Activated naive CD4-positive, alpha-beta T cell treated with anti-CD3 and anti-CD28 coated beads for 36 hours (primary cell): ENCODE measurements around the gene ETF1. TPM values are rescaled to one million over a fixed set of nuclear protein-coding genes. Genes with fewer than 3 reads are reported as not detected.

Experiments used
- CTCF ChIA-PET: fragments of 350-600 bp; sonication (Branson Sonifier 250); formaldehyde crosslinking; loops from one replicate; lab custom pipeline; 2021; ENCODE audit warnings: antibody characterized with exemption; lab: Charles Lee
- DNase-seq: peaks from one replicate; pipeline ENCODE4 v3.0.0-alpha.2; 2020
- H3K27ac Mint-ChIP-seq: one replicate; pipeline ENCODE4 v1.8.0; 2021; ENCODE audit warnings: mild to moderate bottlenecking, mixed read lengths
- H3K27me3 Mint-ChIP-seq: one replicate; pipeline ENCODE4 v1.8.0; 2021; ENCODE audit warnings: low read depth, mixed read lengths
- H3K36me3 Mint-ChIP-seq: one replicate; pipeline ENCODE4 v1.8.0; 2021; ENCODE audit warnings: low read depth, mixed read lengths
- H3K4me1 Mint-ChIP-seq: one replicate; pipeline ENCODE4 v1.8.0; 2021; ENCODE audit warnings: low read depth, mixed read lengths
- H3K4me3 Mint-ChIP-seq: one replicate; pipeline ENCODE4 v1.8.0; 2021; ENCODE audit warnings: mild to moderate bottlenecking, moderate library complexity, mixed read lengths
- H3K9me3 Mint-ChIP-seq: one replicate; pipeline ENCODE4 v1.8.0; 2021; ENCODE audit warnings: mixed read lengths
- intact Hi-C: fragments of 100-400 bp; cut with micrococcal nuclease; formaldehyde crosslinking; loops from one replicate; pipeline ENCODE4 v1.15.1; 2023
- total RNA-seq, 2 experiments: library from RNA; stranded (reverse); gene quantifications; one replicate each; pipeline ENCODE4 v1.2.3, GENCODE V29; 2021

The ETF1 gene
- total RNA-seq, 2 experiments from 2014 or later, result 99.8 to 107 TPM

- H3K9me3 Mint-ChIP-seq, result no peaks in the 10 kb centered on the region
- CTCF ChIA-PET, result no interaction called here
- H3K27ac Mint-ChIP-seq, result no peak overlapping the region
These were observed 72.0 kb downstream of the ETF1 start for GRCh38 chr5:138471052-138471361.

GRCh38 chr5:138470322-138471051 lies 72.5 kb downstream of the ETF1 start:
- no peak overlapping the region for H3K27ac Mint-ChIP-seq
- CTCF ChIA-PET, result no interaction called here
- H3K4me3 Mint-ChIP-seq, result no peak overlapping the region

More at GRCh38 chr5:138471052-138471361, 72.0 kb downstream of the ETF1 start:
- peaks cover 21% of the 10 kb centered on the region for H3K36me3 Mint-ChIP-seq
- no peak overlapping the region for H3K4me3 Mint-ChIP-seq
- intact Hi-C loops, result no loop called here
- H3K27me3 Mint-ChIP-seq, result no peaks in the 10 kb centered on the region
- H3K4me1 Mint-ChIP-seq, result peaks cover 25% of the 10 kb centered on the region
- DNase-seq, result no peak

GRCh38 chr5:138469540-138470321 lies 73.3 kb downstream of the ETF1 start:
- H3K9me3 Mint-ChIP-seq, result no peaks in the 10 kb centered on the region
- no peak overlapping the region for H3K4me3 Mint-ChIP-seq
- DNase-seq, result no peak
- peaks cover 25% of the 10 kb centered on the region for H3K4me1 Mint-ChIP-seq
- intact Hi-C loops, result loop anchor here (5.0 to 10.0 kb wide), 3 partner anchors 725 to 933 kb away; partner anchors contain the start of genes MATR3, SIL1 and SPATA24
- H3K36me3 Mint-ChIP-seq, result peaks cover 21% of the 10 kb centered on the region
- no peak overlapping the region for H3K27ac Mint-ChIP-seq
- CTCF ChIA-PET, result interaction anchor here (1.3 kb wide), 1 partner anchor 34 kb away, joined by 3 read pairs; no protein-coding TSS in a partner anchor
- H3K27me3 Mint-ChIP-seq, result no peaks in the 10 kb centered on the region

More at GRCh38 chr5:138470322-138471051, 72.5 kb downstream of the ETF1 start:
- intact Hi-C loops, result no loop called here
- DNase-seq, result no peak
- Mint-ChIP-seq H3K27me3 (no peaks in the 10 kb centered on the region), H3K36me3 (peaks cover 21% of the 10 kb centered on the region), H3K9me3 (no peaks in the 10 kb centered on the region), H3K4me1 (peaks cover 25% of the 10 kb centered on the region)

DNA sequence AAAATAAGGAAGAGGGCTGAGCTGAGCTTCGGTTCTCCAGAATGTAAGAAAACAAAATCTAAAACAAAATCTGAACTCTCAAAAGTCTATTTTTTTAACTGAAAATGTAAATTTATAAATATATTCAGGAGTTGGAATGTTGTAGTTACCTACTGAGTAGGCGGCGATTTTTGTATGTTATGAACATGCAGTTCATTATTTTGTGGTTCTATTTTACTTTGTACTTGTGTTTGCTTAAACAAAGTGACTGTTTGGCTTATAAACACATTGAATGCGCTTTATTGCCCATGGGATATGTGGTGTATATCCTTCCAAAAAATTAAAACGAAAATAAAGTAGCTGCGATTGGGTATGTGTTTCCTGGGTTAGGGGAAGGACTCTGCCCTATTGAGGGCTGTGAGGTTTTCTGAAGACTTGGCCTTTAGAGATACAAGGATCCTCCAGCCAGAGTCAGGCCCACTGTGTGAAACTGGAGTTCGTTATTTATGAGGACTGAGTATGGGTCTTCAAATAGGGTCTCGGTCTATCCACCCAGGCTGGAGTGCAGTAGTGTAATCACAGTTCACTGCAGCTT lies 74.0 kb downstream of the ETF1 start:
- Mint-ChIP-seq H3K27ac (no peak overlapping the region), H3K27me3 (no peaks in the 10 kb centered on the region), H3K4me1 (peaks cover 25% of the 10 kb centered on the region), H3K36me3 (peaks cover 21% of the 10 kb centered on the region), H3K9me3 (no peaks in the 10 kb centered on the region), H3K4me3 (no peak overlapping the region)
- intact Hi-C loops, result loop anchor here (5.0 to 10.0 kb wide), 3 partner anchors 726 to 933 kb away; partner anchors contain the start of genes MATR3, SIL1 and SPATA24
- no peak for DNase-seq
- CTCF ChIA-PET, result interaction anchor here (1.3 kb wide), 1 partner anchor 35 kb away, joined by 3 read pairs; no protein-coding TSS in a partner anchor

GRCh38 chr5:138468133-138468965 lies 74.7 kb downstream of the ETF1 start:
- H3K27ac Mint-ChIP-seq, result no peak overlapping the region
- H3K4me3 Mint-ChIP-seq, result peak overlapping the region; percentile 83
- H3K36me3 Mint-ChIP-seq, result peaks cover 21% of the 10 kb centered on the region
- peaks cover 29% of the 10 kb centered on the region for H3K4me1 Mint-ChIP-seq
- CTCF ChIA-PET, result interaction anchor here (1.0 to 1.3 kb wide), 2 partner anchors 18 to 35 kb away, joined by 3 read pairs; no protein-coding TSS in a partner anchor
- no peak for DNase-seq
- H3K9me3 Mint-ChIP-seq, result no peaks in the 10 kb centered on the region
- intact Hi-C loops, result loop anchor here (5.0 to 10.0 kb wide), 3 partner anchors 726 to 934 kb away; partner anchors contain the start of genes MATR3, SIL1 and SPATA24
- H3K27me3 Mint-ChIP-seq, result no peaks in the 10 kb centered on the region

- peaks cover 21% of the 10 kb centered on the region for H3K36me3 Mint-ChIP-seq
- no peak overlapping the region for H3K27ac Mint-ChIP-seq
- intact Hi-C loops, result loop anchor here (5.0 to 10.0 kb wide), 3 partner anchors 727 to 935 kb away; partner anchors contain the start of genes MATR3, SIL1 and SPATA24
- DNase-seq, result no peak
- H3K27me3 Mint-ChIP-seq, result no peaks in the 10 kb centered on the region
- H3K9me3 Mint-ChIP-seq, result no peaks in the 10 kb centered on the region
- peak overlapping the region; percentile 83 for H3K4me3 Mint-ChIP-seq
- CTCF ChIA-PET, result interaction anchor here (1.0 kb wide), 1 partner anchor 18 kb away, joined by 3 read pairs; no protein-coding TSS in a partner anchor
- H3K4me1 Mint-ChIP-seq, result peaks cover 30% of the 10 kb centered on the region
These were observed 75.3 kb downstream of the ETF1 start for GRCh38 chr5:138467711-138468132.

GRCh38 chr5:138466900-138467710 lies 75.9 kb downstream of the ETF1 start:
- Mint-ChIP-seq H3K4me1 (peaks cover 30% of the 10 kb centered on the region), H3K36me3 (peaks cover 21% of the 10 kb centered on the region)

DNA sequence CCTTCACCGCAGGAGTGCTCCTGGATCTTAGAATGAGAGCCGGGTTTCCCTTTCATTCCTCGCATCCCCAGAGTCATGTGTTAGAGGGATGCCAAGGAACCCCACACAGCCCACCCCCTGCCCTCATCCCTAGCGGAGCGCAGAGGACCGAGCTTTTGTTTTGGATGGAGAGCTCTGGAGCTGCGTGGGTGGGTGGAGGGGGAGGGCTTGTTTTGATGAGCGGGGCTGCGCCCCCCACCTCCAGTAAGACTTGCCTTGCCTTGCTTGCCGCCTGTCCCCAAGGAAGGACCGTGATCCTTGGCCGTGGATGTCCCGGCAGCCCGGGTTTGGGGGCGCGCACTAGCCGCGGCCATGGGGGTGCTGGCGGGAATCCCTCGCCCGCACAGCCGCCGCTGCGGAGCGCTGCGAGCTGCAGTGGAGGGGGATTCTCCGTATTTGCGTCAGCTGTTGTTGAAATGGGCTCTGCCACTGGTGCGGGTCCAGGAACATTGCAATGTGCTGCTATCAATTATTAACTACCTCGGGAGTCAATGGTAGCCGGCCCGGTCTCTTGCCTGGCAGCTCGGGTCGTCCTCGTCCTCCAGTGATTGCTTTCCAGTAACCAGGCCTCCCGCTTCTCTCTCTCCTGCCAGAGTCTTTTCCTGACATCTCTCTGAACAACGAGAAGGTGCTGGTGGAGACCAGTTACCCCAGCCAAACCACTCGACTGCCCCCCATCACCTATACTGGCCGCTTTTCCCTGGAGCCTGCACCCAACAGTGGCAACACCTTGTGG lies 76.7 kb downstream of the ETF1 start:
- peak overlapping the region; percentile 83 for H3K4me3 Mint-ChIP-seq
- no peaks in the 10 kb centered on the region for H3K27me3 Mint-ChIP-seq
- peaks cover 37% of the 10 kb centered on the region for H3K4me1 Mint-ChIP-seq
- peak; percentile 24 for DNase-seq
- H3K36me3 Mint-ChIP-seq, result peaks cover 21% of the 10 kb centered on the region
- no peak overlapping the region for H3K27ac Mint-ChIP-seq
- intact Hi-C loops, result loop anchor here (5.0 to 10.0 kb wide), 3 partner anchors 728 to 936 kb away; partner anchors contain the start of genes MATR3, SIL1 and SPATA24
- H3K9me3 Mint-ChIP-seq, result no peaks in the 10 kb centered on the region
- CTCF ChIA-PET, result interaction anchor here (0.6 to 6.1 kb wide), 8 partner anchors 11 to 387 kb away, joined by 3 to 51 read pairs (median 7); partner anchors contain the start of gene ETF1

More at GRCh38 chr5:138466900-138467710, 75.9 kb downstream of the ETF1 start:
- Mint-ChIP-seq H3K9me3 (no peaks in the 10 kb centered on the region), H3K27me3 (no peaks in the 10 kb centered on the region), H3K4me3 (peak overlapping the region; percentile 83), H3K27ac (peak overlapping the region; percentile 18)
- intact Hi-C loops, result loop anchor here (5.0 to 10.0 kb wide), 3 partner anchors 728 to 935 kb away; partner anchors contain the start of genes MATR3, SIL1 and SPATA24
- no peak for DNase-seq
- CTCF ChIA-PET, result interaction anchor here (0.6 to 6.1 kb wide), 5 partner anchors 12 to 37 kb away, joined by 3 to 51 read pairs (median 4); no protein-coding TSS in a partner anchor

- peak; percentile 94 for DNase-seq
- H3K4me3 Mint-ChIP-seq, result peak within 1 kb of the TSS; percentile 83
- H3K27me3 Mint-ChIP-seq, result no peaks in the 10 kb centered on the region
- intact Hi-C loops, result loop anchor here (1.0 to 10.0 kb wide), 10 partner anchors 26 to 937 kb away; partner anchors contain the start of genes CDC23, CDC25C, FAM53C and HNRNPA0
- peak within 1 kb of the TSS; percentile 93 for H3K27ac Mint-ChIP-seq
- H3K4me1 Mint-ChIP-seq, result peaks cover 44% of the 10 kb centered on the region
- no peaks in the 10 kb centered on the region for H3K9me3 Mint-ChIP-seq
- CTCF ChIA-PET, result interaction anchor here (0.6 to 6.1 kb wide), 8 partner anchors 11 to 164 kb away, joined by 4 to 51 read pairs (median 7); partner anchors contain the start of genes ETF1 and KDM3B
- H3K36me3 Mint-ChIP-seq, result peaks cover 21% of the 10 kb centered on the region
These were observed 77.5 kb downstream of the ETF1 start, which contains the start of gene EGR1 for GRCh38 chr5:138465261-138466124. EGR1 (plus strand) TSS chr5:138465479; CDS start chr5:138465762, 283 bp downstream.
